IMR-90 (cell line): Measurements from ENCODE around the gene WDR90. TPM values are rescaled to one million over a fixed set of nuclear protein-coding genes. Genes with fewer than 3 reads are reported as not detected.

Source experiments
- ATAC-seq: fragments of 200-7000 bp; cut with Tn5 transposase; 2 replicates; pipeline ENCODE4 v1.9.1; 2020; ENCODE audit warnings: low read depth, mild to moderate bottlenecking, moderate library complexity
- BruUV-seq: library from RNA; stranded (reverse); fragments of 400-500 nt; replicated peaks from 2 replicates; lab custom pipeline; 2021; lab: Mats Ljungman, UMichigan
- CTCF ChIA-PET: fragments of 300-600 bp; formaldehyde crosslinking; extraction: SDS; loops from one replicate; lab custom pipeline; 2021; ENCODE audit warnings: antibody characterized with exemption; lab: Yijun Ruan, JAX
- POLR2A ChIA-PET: fragments of 300-600 bp; sonication (Branson Sonifier 250); formaldehyde crosslinking; loops from one replicate; lab custom pipeline; 2022; ENCODE audit warnings: antibody characterized with exemption; ENCODE audit not compliant: unreplicated experiment; lab: Charles Lee
- DNase-seq: peaks from one replicate; pipeline ENCODE4 v3.0.0; 2013
- H2AFZ ChIP-seq: replicated peaks from 2 replicates; pipeline ENCODE3; 2013; ENCODE audit warnings: low read length, mild to moderate bottlenecking; ENCODE audit not compliant: poor library complexity
- H2AK5ac ChIP-seq: 2 replicates; pipeline ENCODE4 v1.6.1; 2013; ENCODE audit warnings: low read depth, low read length, inconsistent platforms
- H2AK9ac ChIP-seq: replicated peaks from 2 replicates; pipeline ENCODE3; 2013; ENCODE audit warnings: mild to moderate bottlenecking, low read depth, low read length, moderate library complexity; ENCODE audit not compliant: poor library complexity
- H2BK120ac ChIP-seq: 2 replicates; pipeline ENCODE4 v1.6.1; 2013; ENCODE audit warnings: low read depth, low read length, inconsistent platforms
- H2BK15ac ChIP-seq: 3 replicates; pipeline ENCODE4 v1.6.1; 2013; ENCODE audit warnings: low read depth, low read length, inconsistent platforms
- H2BK20ac ChIP-seq: 2 replicates; pipeline ENCODE4 v1.6.1; 2013; ENCODE audit warnings: low read depth, mild to moderate bottlenecking, inconsistent platforms, low read length, moderate library complexity
- H2BK5ac ChIP-seq: 2 replicates; pipeline ENCODE4 v1.6.1; 2013; ENCODE audit warnings: mild to moderate bottlenecking, low read depth, low read length, inconsistent platforms; ENCODE audit not compliant: poor library complexity, severe bottlenecking
- H3K14ac ChIP-seq: replicated peaks from 2 replicates; pipeline ENCODE4 v1.6.1; 2013; ENCODE audit warnings: low read depth, low read length, inconsistent platforms
- H3K18ac ChIP-seq: 2 replicates; pipeline ENCODE4 v1.6.1; 2013; ENCODE audit warnings: low read depth, low read length, control low read depth
- H3K23ac ChIP-seq: 2 replicates; pipeline ENCODE4 v1.6.1; 2013; ENCODE audit warnings: low read depth, low read length, inconsistent platforms
- H3K27ac ChIP-seq: 2 replicates; pipeline ENCODE4 v1.5.1; 2013; ENCODE audit warnings: mild to moderate bottlenecking, control low read depth, low read length; ENCODE audit not compliant: insufficient read depth
- H3K27me3 ChIP-seq: 2 replicates; pipeline ENCODE4 v1.6.1; 2013; ENCODE audit warnings: low read length; ENCODE audit not compliant: control insufficient read depth, insufficient read depth
- H3K36me3 ChIP-seq: 2 replicates; pipeline ENCODE4 v1.6.1; 2013; ENCODE audit warnings: low read length, mixed read lengths; ENCODE audit not compliant: control insufficient read depth, insufficient read depth
- H3K4ac ChIP-seq: 2 replicates; pipeline ENCODE4 v1.6.1; 2013; ENCODE audit warnings: low read depth, low read length, inconsistent platforms
- H3K4me1 ChIP-seq: 2 replicates; pipeline ENCODE4 v1.6.1; 2013; ENCODE audit warnings: low read length, mixed read lengths; ENCODE audit not compliant: control insufficient read depth, insufficient read depth
- H3K4me2 ChIP-seq: 2 replicates; pipeline ENCODE4 v1.6.1; 2013; ENCODE audit warnings: low read depth, mild to moderate bottlenecking, control low read depth, low read length, moderate library complexity
- H3K4me3 ChIP-seq: 2 replicates; pipeline ENCODE4 v1.5.1; 2013; ENCODE audit warnings: low read depth, mild to moderate bottlenecking, control low read depth, low read length, moderate library complexity; ENCODE audit not compliant: insufficient read depth
- H3K56ac ChIP-seq: 2 replicates; pipeline ENCODE4 v1.6.1; 2013; ENCODE audit warnings: low read length, inconsistent platforms; ENCODE audit not compliant: insufficient read depth; ENCODE audit errors: extremely low read depth
- H3K79me1 ChIP-seq, 2 experiments: 2 replicates each; pipeline ENCODE4 v1.6.1; 2013; ENCODE audit warnings: low read length in 2 of 2, inconsistent platforms in 1 of 2, low read depth in 1 of 2
- H3K9ac ChIP-seq: 2 replicates; pipeline ENCODE4 v1.6.1; 2013; ENCODE audit warnings: low read depth, low read length, control low read depth
- H3K9me1 ChIP-seq: 2 replicates; pipeline ENCODE4 v1.6.1; 2013; ENCODE audit warnings: low read length, inconsistent platforms; ENCODE audit not compliant: insufficient read depth
- H3K9me3 ChIP-seq: 2 replicates; pipeline ENCODE4 v1.6.1; 2013; ENCODE audit warnings: low read length; ENCODE audit not compliant: control insufficient read depth, insufficient read depth
- H4K20me1 ChIP-seq: 2 replicates; pipeline ENCODE4 v1.6.1; 2013; ENCODE audit warnings: low read length, inconsistent platforms; ENCODE audit not compliant: insufficient read depth
- H4K5ac ChIP-seq: 2 replicates; pipeline ENCODE4 v1.6.1; 2013; ENCODE audit warnings: mild to moderate bottlenecking, low read depth, low read length, control low read depth
- H4K8ac ChIP-seq, 2 experiments: 2 replicates each; pipeline ENCODE4 v1.6.1; 2013; ENCODE audit warnings: low read depth in 2 of 2, low read length in 2 of 2, control low read depth in 1 of 2, inconsistent platforms in 1 of 2
- H4K91ac ChIP-seq: 2 replicates; pipeline ENCODE4 v1.6.1; 2013; ENCODE audit warnings: low read depth, low read length, inconsistent platforms; ENCODE audit not compliant: insufficient read depth
- CEBPB ChIP-seq: IDR thresholded peaks from 2 replicates; pipeline ENCODE4 v1.6.1; 2012; ENCODE audit warnings: low read depth, low read length, improper control_type of control experiment
- FOS ChIP-seq: fragments of 150-350 bp; IDR thresholded peaks from 2 replicates; pipeline ENCODE4 v1.6.1; 2016; ENCODE audit warnings: low read depth, low read length
- NFE2L2 ChIP-seq: fragments of 150-350 bp; IDR thresholded peaks from 2 replicates; pipeline ENCODE4 v1.6.1; 2016; ENCODE audit warnings: low read depth, mild to moderate bottlenecking, low read length
- WGBS, 2 experiments: methylation state at CpG; one replicate each; pipeline versions ENCODE4 v1.1.5 to v1.1.7; 2013; ENCODE audit warnings: missing lambda C conversion rate in 2 of 2; ENCODE audit not compliant: insufficient read length in 1 of 2; ENCODE audit errors: extremely low coverage in 2 of 2; 5-methylcytosine and 5-hydroxymethylcytosine counted together
- dilution Hi-C: fragments of 300-500 bp; cut with HindIII; formaldehyde crosslinking; loops from one replicate; pipeline ENCODE4 v1.14.3; 2018; ENCODE audit warnings: low sequenced_read_pairs; ENCODE audit not compliant: unreplicated experiment
- in situ Hi-C: fragments of 300-500 bp; cut with MboI; formaldehyde crosslinking; loops from 3 replicates; pipeline ENCODE4 v1.14.3; 2019; ENCODE audit warnings: low sequenced_read_pairs, inconsistent platforms, mixed read lengths
- intact Hi-C: fragments of 100-400 bp; cut with micrococcal nuclease; formaldehyde crosslinking; loops from 2 replicates; pipeline ENCODE4 v1.10.0; 2022
- polyA plus RNA-seq, 3 experiments: library from polyadenylated mRNA; depleted of rRNA; stranded (reverse); fragments of >200 nt; gene quantifications; 2 replicates each; pipeline ENCODE4 v1.2.3, GENCODE V29; 2012; ENCODE audit warnings: low replicate concordance in 1 of 3
- total RNA-seq: library from RNA; depleted of rRNA; stranded (reverse); fragments of >200 nt; gene quantifications from 2 replicates; pipeline ENCODE4 v1.2.3, GENCODE V29; 2012
- TF ChIP-seq, protein P1 (sequence below): conservative IDR thresholded peaks from 2 replicates; pipeline ENCODE4 v1.5.1; 2012; ENCODE audit warnings: mild to moderate bottlenecking, low read depth, low read length, improper control_type of control experiment

Gene WDR90
- total and polyA plus RNA-seq, 2 of the 4 experiments (the other 2 are of a cell fraction): 1.4 to 18.7 TPM

DNA sequence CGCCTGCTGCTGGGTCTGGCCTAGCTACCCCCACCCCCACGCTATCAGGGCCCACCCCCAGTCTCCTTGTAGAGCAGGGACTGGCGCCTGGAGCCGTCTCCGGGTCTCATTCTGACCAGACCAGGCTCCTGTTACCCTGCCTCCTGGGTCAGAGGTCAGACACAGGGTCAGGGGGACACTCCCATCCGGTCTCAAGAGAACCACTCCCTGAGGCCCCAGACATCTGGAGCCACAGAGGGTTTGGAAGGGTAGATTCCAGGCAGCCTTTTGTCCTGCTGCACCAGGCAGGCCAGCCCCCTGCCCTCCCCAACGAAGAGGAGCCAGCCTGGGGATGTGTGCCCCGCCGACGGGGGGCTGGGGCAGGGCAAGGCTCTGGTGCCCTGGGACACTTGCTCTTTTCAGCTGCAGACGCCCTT is 19.3 kb upstream of the WDR90 start:
- no TSS peak for BruUV-seq
- Histone ChIP-seq H3K9ac (no peak overlapping the region), H2BK20ac (no peak overlapping the region), H3K23ac (no peak overlapping the region), H4K5ac (no peak overlapping the region), H4K8ac (no peak overlapping the region), H3K4me1 (peaks cover 26% of the 10 kb centered on the region), H3K27me3 (no peaks in the 10 kb centered on the region), H3K4me2 (no peak overlapping the region), H3K79me1 (peaks cover 3 to 29% of the 10 kb centered on the region in 2 experiments; a peak in 2 of 4 replicates), H3K18ac (no peak overlapping the region), H2AK9ac (no peak overlapping the region), H2BK120ac (no peak overlapping the region), H3K36me3 (peaks cover 19% of the 10 kb centered on the region; the same call in 1 of the 2 replicates), H2BK5ac (no peak overlapping the region), H2BK15ac (no peak overlapping the region), H2AFZ (no peak overlapping the region), H4K20me1 (0 out of 2 replicates have a peak, but pooled peaks cover 3% of the 10 kb centered on the region), H3K27ac (no peak overlapping the region), H3K56ac (no peak overlapping the region), H3K14ac (no peak overlapping the region), H3K4ac (no peak overlapping the region), H3K4me3 (no peak overlapping the region), H3K9me1 (no peaks in the 10 kb centered on the region; the same call in 1 of the 2 replicates), H3K9me3 (no peaks in the 10 kb centered on the region), H4K91ac (no peak overlapping the region), H2AK5ac (no peak overlapping the region)
- WGBS, 2 experiments: 56% methylated on average over 7 of the region's 11 CpGs; no CpG with 5 or more reads in 1 of the 2 experiments
- dilution Hi-C loops: no loop called here
- in situ Hi-C loops: no loop called here
- ATAC-seq (no peak), DNase-seq (no peak)
- ChIA-PET POLR2A (no interaction called here), CTCF (no interaction called here)
- intact Hi-C loops: no loop called here
- no peak for TF ChIP-seq CEBPB
- TF ChIP-seq, protein P1, sequence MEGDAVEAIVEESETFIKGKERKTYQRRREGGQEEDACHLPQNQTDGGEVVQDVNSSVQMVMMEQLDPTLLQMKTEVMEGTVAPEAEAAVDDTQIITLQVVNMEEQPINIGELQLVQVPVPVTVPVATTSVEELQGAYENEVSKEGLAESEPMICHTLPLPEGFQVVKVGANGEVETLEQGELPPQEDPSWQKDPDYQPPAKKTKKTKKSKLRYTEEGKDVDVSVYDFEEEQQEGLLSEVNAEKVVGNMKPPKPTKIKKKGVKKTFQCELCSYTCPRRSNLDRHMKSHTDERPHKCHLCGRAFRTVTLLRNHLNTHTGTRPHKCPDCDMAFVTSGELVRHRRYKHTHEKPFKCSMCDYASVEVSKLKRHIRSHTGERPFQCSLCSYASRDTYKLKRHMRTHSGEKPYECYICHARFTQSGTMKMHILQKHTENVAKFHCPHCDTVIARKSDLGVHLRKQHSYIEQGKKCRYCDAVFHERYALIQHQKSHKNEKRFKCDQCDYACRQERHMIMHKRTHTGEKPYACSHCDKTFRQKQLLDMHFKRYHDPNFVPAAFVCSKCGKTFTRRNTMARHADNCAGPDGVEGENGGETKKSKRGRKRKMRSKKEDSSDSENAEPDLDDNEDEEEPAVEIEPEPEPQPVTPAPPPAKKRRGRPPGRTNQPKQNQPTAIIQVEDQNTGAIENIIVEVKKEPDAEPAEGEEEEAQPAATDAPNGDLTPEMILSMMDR: no peak
- no peak for TF ChIP-seq FOS
- TF ChIP-seq NFE2L2: no peak
